Suppressor macrophage treated with lipopolysaccharide for 4 hours (primary cell): ENCODE results near the gene MRPL48.

Experiments used
- DNase-seq: peaks from one replicate; pipeline ENCODE4 v3.0.0-alpha.2; 2020

The MRPL48 gene

GRCh38 chr11:73894725-73895335 lies 107.2 kb downstream of the MRPL48 start:
- no peak for DNase-seq

- no peak for DNase-seq
Observed at GRCh38 chr11:73902303-73902702, 114.6 kb downstream of the MRPL48 start.

DNA sequence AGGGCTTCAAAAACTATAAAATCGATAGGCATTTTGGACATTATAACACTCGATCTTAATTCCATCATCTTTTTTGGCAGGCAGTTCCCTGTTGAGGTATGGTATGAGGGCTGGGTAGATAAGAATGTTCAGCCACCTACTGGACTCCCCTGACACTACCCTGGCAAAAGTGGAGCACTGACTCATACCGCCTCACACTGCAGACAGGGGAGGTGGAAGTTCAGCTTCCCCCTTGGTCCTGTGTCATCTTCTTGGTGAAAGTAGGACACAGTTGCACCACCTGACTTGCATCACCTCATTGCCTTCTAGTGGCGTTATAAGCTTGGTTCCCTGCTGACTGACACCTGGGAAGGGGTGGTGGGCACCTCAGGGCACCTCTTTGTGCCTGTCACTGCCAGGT lies 119.5 kb downstream of the MRPL48 start:
- peak; percentile 3 for DNase-seq

GRCh38 chr11:73912026-73912425 lies 124.4 kb downstream of the MRPL48 start:
- DNase-seq, result no peak

- no peak for DNase-seq
Observed at GRCh38 chr11:73913472-73913871, 125.8 kb downstream of the MRPL48 start.

DNA sequence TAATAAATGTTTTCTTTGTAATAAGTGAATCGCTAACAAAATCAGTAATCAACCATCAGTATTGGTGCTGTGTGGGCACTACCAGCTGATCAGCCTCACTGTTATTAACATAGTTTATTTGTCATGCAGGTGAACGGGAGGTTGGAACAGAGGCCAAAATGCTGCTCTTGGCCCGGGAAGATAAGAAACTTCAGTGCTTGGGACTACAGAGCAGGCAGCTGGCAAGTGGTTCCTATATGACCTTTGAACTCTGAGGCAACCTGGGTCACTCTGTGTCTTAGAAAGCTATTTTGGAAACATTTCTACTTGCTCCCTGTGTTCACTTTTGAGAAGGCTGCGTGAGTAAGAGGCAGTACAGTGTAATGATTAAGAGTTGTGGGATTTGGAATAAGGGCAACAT lies 126.6 kb downstream of the MRPL48 start:
- DNase-seq, result no peak
